HG03103 (cell line): ENCODE data around the gene MTX1.

ENCODE experiments used
- ATAC-seq: cut with Tn5 transposase; IDR thresholded peaks from one replicate; pipeline ENCODE4 v1.9.1; 2021; ENCODE audit warnings: low read depth; ENCODE audit not compliant: unreplicated experiment

The MTX1 gene

DNA sequence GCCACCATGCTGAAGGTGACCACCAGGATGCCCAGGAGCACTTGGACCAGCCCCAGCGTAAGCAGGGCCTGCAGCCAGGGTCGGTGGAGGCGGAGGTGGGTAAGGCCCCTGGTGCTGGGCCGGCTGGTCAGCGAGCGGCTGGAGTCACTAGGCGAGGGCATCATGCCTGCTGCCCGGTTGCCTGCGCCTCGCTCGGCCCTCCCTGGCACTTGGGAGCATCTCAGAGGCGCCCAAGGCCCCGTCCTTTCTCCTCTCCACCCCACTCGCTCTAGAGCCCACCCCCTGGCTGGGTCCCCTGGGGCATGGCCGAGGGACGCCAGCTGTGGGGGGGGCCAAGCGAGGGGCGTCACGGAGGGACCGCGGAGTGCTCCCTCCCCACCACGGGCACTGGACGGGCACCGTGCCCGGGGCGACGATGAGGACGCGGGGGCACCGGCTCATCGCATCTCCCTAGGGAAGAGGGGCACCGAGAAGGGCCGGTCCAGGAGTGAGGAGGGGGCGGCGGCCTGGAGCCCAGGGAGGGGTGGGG lies 46.3 kb downstream of the MTX1 start:
- no peak for ATAC-seq

DNA sequence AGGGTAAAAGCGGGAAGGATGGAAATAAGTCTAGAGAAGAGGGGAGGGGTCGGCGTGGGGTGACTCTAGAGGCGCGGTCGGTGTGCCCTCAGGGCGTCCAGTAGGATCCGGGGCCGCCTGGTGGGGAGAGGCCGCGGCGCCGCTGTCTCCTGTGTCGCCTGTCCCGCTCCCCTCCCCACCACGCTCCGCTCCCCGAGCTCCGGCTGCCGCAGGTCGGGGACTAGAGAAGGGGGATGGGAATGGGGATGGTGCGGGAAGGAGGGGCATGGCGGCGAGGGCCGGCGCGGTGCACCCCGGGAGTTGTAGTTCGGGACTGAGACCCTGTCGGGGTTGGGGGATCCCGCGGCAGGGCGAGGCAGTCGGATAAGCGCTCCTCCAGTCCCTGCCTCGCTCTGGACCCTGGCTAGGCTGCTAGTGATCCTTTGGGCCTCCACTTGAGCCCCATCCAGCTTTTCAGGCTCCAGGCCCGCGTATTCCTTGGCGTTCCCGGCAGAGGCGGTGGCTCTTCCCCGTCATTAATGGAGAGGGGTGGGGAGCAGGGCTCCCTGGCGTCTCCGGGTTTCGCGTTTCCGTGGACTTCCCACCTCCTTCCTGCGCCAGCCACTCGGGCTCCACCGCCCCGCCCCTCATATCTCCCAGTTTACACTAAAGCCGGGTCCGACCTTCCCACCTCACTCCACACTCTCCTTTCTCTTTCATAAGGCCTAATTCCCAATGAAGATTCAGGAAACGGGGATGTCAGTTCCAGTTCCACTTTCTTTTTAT lies 46.9 kb downstream of the MTX1 start, which contains the start of gene ENTREP3:
TSS of gene ENTREP3 (minus strand) at position 241 of the 765 bp plus-strand sequence. CDS start 606 bp downstream, outside the sequence.
- no peak for ATAC-seq

DNA sequence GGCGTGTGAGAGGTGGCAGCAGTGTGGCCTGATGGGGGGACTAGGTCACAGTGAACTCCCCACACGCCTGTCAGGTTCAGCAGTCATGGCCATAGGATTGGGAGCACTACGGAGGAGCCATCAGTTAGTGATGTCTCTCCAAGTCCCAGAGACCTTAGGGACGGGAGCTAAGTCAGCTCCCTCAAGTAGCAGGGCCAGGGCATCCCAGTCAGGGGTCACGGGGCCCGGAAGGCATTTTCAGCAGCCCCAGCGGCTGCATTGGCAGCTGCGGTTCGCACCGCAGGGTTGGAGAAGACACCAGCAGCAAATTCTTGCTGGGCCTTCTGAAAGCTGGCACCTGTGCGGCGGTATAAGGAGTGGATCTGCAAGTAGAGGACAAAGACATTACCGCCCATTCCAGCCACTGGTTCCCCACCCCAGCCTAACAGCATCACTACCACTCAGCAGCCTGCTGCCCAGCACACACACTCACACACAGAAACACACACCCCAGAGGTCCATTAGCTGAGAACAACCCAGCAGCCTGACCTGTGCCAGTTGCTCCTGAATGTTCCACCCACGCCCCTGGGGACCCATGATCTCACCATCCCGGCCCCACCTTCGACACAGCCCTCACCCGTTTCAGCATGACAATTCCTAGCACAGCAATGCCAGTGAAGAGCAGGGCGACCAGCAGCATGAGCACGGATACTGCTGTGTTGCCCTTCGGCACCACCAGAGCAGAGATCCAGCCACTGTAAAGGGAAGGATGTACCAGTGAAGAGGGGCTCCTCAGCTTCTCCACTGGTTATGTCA lies 47.8 kb downstream of the MTX1 start:
- ATAC-seq = no peak

- no peak for ATAC-seq
Measured at GRCh38 chr1:155260276-155260675, 51.8 kb downstream of the MTX1 start.

- no peak for ATAC-seq
Measured at GRCh38 chr1:155261493-155261851, 53.0 kb downstream of the MTX1 start.

DNA sequence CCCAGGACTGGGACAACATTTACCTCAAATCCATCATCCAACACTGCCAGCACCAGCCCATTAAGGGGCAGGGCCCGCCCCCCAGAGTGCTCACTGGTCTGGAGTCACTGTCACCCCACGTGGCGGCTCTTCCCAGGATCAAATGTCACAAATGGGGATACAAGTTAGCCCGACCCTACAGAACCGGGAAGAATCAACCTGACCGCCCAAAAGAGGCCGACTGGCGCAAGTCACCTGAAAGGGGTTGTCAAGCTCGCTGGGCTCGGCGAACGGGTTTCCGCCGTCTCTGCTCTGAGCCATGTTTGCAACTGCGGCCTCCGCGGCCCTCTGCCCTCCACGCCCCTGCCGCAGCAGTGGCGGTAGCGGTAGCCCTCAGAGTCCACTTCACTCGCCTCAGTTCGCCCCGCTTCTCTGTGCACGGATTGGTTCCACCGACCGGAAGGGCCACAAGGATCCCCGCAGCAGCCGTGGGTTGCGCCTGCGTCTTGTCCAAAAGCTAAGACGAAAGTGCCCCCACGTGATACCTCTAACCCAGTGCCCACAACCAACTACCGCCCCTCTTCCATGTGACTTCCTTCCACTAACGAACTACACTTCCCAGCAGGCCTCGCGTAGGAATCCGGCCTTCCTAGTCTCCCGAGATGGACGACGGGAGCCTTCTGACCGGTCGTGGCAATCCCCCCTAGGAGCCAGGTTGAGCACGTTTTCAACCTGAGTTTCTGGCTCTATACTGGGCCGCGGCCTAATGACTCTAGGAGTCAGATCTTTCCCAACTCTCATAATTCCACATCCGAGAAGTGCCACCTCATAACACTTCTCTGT lies 53.6 kb downstream of the MTX1 start, which contains the start of gene SCAMP3:
TSS of gene SCAMP3 (minus strand) at position 509 of the 822 bp plus-strand sequence. CDS start at position 300, 209 bp downstream.
- ATAC-seq = peak; percentile 86

- ATAC-seq = no peak
Measured at GRCh38 chr1:155263067-155263466, 54.6 kb downstream of the MTX1 start.
